Astrocyte (in vitro differentiated cells and primary cell): ENCODE measurements around the gene DUSP5.

Experiments used
- CTCF ChIP-seq: IDR thresholded peaks from 2 replicates; pipeline ENCODE4 v1.5.1; 2011; ENCODE audit warnings: low read depth, mild to moderate bottlenecking, inconsistent platforms, low read length, moderate library complexity; ENCODE audit not compliant: insufficient read depth
- EZH2 ChIP-seq: IDR thresholded peaks from 2 replicates; pipeline ENCODE4 v1.6.1; 2012; ENCODE audit warnings: mild to moderate bottlenecking, low read length, inconsistent platforms; ENCODE audit not compliant: insufficient read depth

- TF ChIP-seq CTCF, result no peak
- TF ChIP-seq EZH2, result no peak
Measured at GRCh38 chr10:110523736-110524135, 26.0 kb downstream of the DUSP5 start.
